IPS-NIHi7 (cell line): ENCODE measurements around the gene C6orf120.
"Not testable (repeated sequence)": the region's sequence is repeated elsewhere in the genome, so short reads cannot be mapped to it uniquely, and the experiment has no call there.

ENCODE experiments used
- DNase-seq: peaks from one replicate; pipeline ENCODE4 v3.0.0; 2012; ENCODE audit warnings: mixed read lengths; ENCODE audit errors: extremely low spot score

The C6orf120 gene

GRCh38 chr6:169678342-169678741, 23.6 kb upstream of the C6orf120 start:
- DNase-seq, result no peak

GRCh38 chr6:169684056-169684455, 17.9 kb upstream of the C6orf120 start:
- DNase-seq, result no peak

- DNase-seq, result no peak
Observed at GRCh38 chr6:169685860-169686259, 16.1 kb upstream of the C6orf120 start.

GRCh38 chr6:169689287-169689686, 12.6 kb upstream of the C6orf120 start:
- no peak for DNase-seq

- DNase-seq, result no peak
Observed at GRCh38 chr6:169691260-169691659, 10.7 kb upstream of the C6orf120 start.

GRCh38 chr6:169692516-169692915, 9.4 kb upstream of the C6orf120 start:
- DNase-seq, result no peak

- DNase-seq, result no peak
Observed at GRCh38 chr6:169695131-169695530, 6.8 kb upstream of the C6orf120 start.

GRCh38 chr6:169697115-169697514, 4.8 kb upstream of the C6orf120 start:
- not testable (repeated sequence) for DNase-seq

GRCh38 chr6:169700296-169700695, 1.6 kb upstream of the C6orf120 start:
- no peak for DNase-seq

- no peak for DNase-seq
Observed at GRCh38 chr6:169701311-169701953, 494 bp upstream of the C6orf120 start.

- no peak for DNase-seq
Observed at GRCh38 chr6:169702840-169703246, 917 bp downstream of the C6orf120 start.

GRCh38 chr6:169707772-169708171, 5.8 kb downstream of the C6orf120 start:
- no peak for DNase-seq

- DNase-seq, result no peak
Observed at GRCh38 chr6:169709293-169709692, 7.4 kb downstream of the C6orf120 start.

GRCh38 chr6:169710009-169710408, 8.1 kb downstream of the C6orf120 start:
- no peak for DNase-seq

- DNase-seq, result no peak
Observed at GRCh38 chr6:169714178-169714577, 12.3 kb downstream of the C6orf120 start.

GRCh38 chr6:169714595-169714994, 12.7 kb downstream of the C6orf120 start:
- no peak for DNase-seq

- DNase-seq, result no peak
Observed at GRCh38 chr6:169719117-169719516, 17.2 kb downstream of the C6orf120 start.

- no peak for DNase-seq
Observed at GRCh38 chr6:169720207-169720855, 18.4 kb downstream of the C6orf120 start.

- peak; percentile 41 for DNase-seq
Observed at GRCh38 chr6:169722362-169723199, 20.7 kb downstream of the C6orf120 start.

- peak; percentile 48 for DNase-seq
Observed at GRCh38 chr6:169723200-169723909, 21.4 kb downstream of the C6orf120 start.

- DNase-seq, result peak; percentile 58
Observed at GRCh38 chr6:169723991-169724493, 22.1 kb downstream of the C6orf120 start.
